Keratinocyte (primary cell): ENCODE results near the gene COL6A2. TPM values are rescaled to one million over a fixed set of nuclear protein-coding genes. Genes with fewer than 3 reads are reported as not detected.

Experiments used
- DNase-seq: peaks from one replicate; pipeline ENCODE4 v3.0.0-alpha.2; 2011; ENCODE audit warnings: low read depth, missing footprints, low spot score
- FAIRE-seq: peaks from 2 replicates; lab custom pipeline; 2011; peaks lifted over from hg19 to GRCh38; lab: Jason Lieb, UNC
- H2AFZ ChIP-seq: 2 replicates; pipeline ENCODE4 v1.6.0; 2012; ENCODE audit warnings: low read length, control low read depth, inconsistent platforms; ENCODE audit not compliant: control insufficient read depth
- H3K27ac ChIP-seq: 2 replicates; pipeline ENCODE4 v1.5.1; 2011; ENCODE audit warnings: low read length; ENCODE audit not compliant: control insufficient read depth, insufficient read depth
- H3K27me3 ChIP-seq: 3 replicates; pipeline ENCODE4 v1.6.0; 2011; ENCODE audit warnings: low read length; ENCODE audit not compliant: control insufficient read depth, insufficient read depth; ENCODE audit errors: extremely low read depth
- H3K36me3 ChIP-seq, 2 experiments: 2 replicates in 1 of 2; 3 replicates in 1 of 2; pipeline ENCODE4 v1.5.1; 2011; ENCODE audit warnings: low read length in 2 of 2, mild to moderate bottlenecking in 1 of 2; ENCODE audit not compliant: control insufficient read depth in 2 of 2, insufficient read depth in 2 of 2; ENCODE audit errors: extremely low read depth in 1 of 2
- H3K4me1 ChIP-seq: 3 replicates; pipeline ENCODE4 v1.5.1; 2011; ENCODE audit warnings: low read length; ENCODE audit not compliant: control insufficient read depth, insufficient read depth; ENCODE audit errors: extremely low read depth
- H3K4me2 ChIP-seq: 3 replicates; pipeline ENCODE4 v1.6.0; 2011; ENCODE audit warnings: low read depth, low read length; ENCODE audit not compliant: control insufficient read depth, insufficient read depth; ENCODE audit errors: extremely low read depth
- H3K4me3 ChIP-seq, 3 experiments: fragments of 200-600 bp in 1 of 3; sonication (generic) in 1 of 3; 2 replicates in 2 of 3; 3 replicates in 1 of 3; pipeline ENCODE4 v1.5.1; 2011 to 2016; ENCODE audit warnings: low read length in 3 of 3, mild to moderate bottlenecking in 3 of 3, control low read depth in 2 of 3, inconsistent platforms in 1 of 3, low read depth in 1 of 3, mixed read lengths in 1 of 3, mixed run types in 1 of 3, moderate library complexity in 1 of 3; ENCODE audit not compliant: control insufficient read depth in 2 of 3, insufficient read depth in 2 of 3; ENCODE audit errors: extremely low read depth in 1 of 3
- H3K79me2 ChIP-seq: 2 replicates; pipeline ENCODE4 v1.6.0; 2012; ENCODE audit warnings: low read length; ENCODE audit not compliant: control insufficient read depth, insufficient read depth
- H3K9ac ChIP-seq: 3 replicates; pipeline ENCODE4 v1.6.0; 2011; ENCODE audit warnings: low read length; ENCODE audit not compliant: control insufficient read depth, insufficient read depth; ENCODE audit errors: extremely low read depth
- H3K9me1 ChIP-seq: 3 replicates; pipeline ENCODE4 v1.6.0; 2011; ENCODE audit warnings: low read length; ENCODE audit not compliant: control insufficient read depth, insufficient read depth; ENCODE audit errors: extremely low read depth
- H3K9me3 ChIP-seq: 2 replicates; pipeline ENCODE4 v1.5.1; 2012; ENCODE audit warnings: low read depth, low read length; ENCODE audit not compliant: control insufficient read depth
- H4K20me1 ChIP-seq: 3 replicates; pipeline ENCODE4 v1.6.0; 2011; ENCODE audit warnings: low read length; ENCODE audit not compliant: control insufficient read depth, insufficient read depth; ENCODE audit errors: extremely low read depth
- EZH2 ChIP-seq: IDR thresholded peaks from one replicate; pipeline ENCODE4 v1.6.1; 2012; ENCODE audit warnings: inconsistent platforms, mild to moderate bottlenecking, low read length, moderate library complexity
- dilution Hi-C: fragments of 300-500 bp; cut with MboI; formaldehyde crosslinking; loops from one replicate; pipeline ENCODE4 v1.7.0; 2020; ENCODE audit warnings: low sequenced_read_pairs; ENCODE audit not compliant: extremely low pct_ligation_motif_present
- polyA plus RNA-seq, 5 experiments: library from polyadenylated mRNA; depleted of rRNA in 3 of 5; stranded (reverse) in 3 of 5; stranded (forward) in 1 of 5; unstranded in 1 of 5; fragments of >200 nt; gene quantifications; 1 replicate in 1 of 5; 2 replicates in 3 of 5; 3 replicates in 1 of 5; pipeline versions ENCODE4 v1.2.1 to v1.2.3, GENCODE V29; 2011 to 2012; ENCODE audit warnings: missing spikeins in 2 of 5, low read depth in 1 of 5, low replicate concordance in 1 of 5
- TF ChIP-seq, protein P1 (sequence below), 3 experiments: IDR thresholded peaks in 1 of 3; conservative IDR thresholded peaks in 1 of 3; optimal IDR thresholded peaks in 1 of 3; 2 replicates in 2 of 3; 3 replicates in 1 of 3; pipeline versions ENCODE3 to v1.5.1; 2011; ENCODE audit warnings: low read length in 3 of 3, mild to moderate bottlenecking in 3 of 3, moderate library complexity in 2 of 3, control low read depth in 1 of 3, inconsistent platforms in 1 of 3; ENCODE audit not compliant: insufficient read depth in 2 of 3; ENCODE audit errors: extremely low read depth in 1 of 3

Gene COL6A2
- polyA plus RNA-seq, 1 donor (not counting 4 experiments of a cell fraction or from before 2014, with no cell fraction given): 0.03 TPM

GRCh38 chr21:46116189-46116775 lies 18.4 kb downstream of the COL6A2 start:
- Histone ChIP-seq H3K79me2 (no peaks in the 10 kb centered on the region), H3K27me3 (no peaks in the 10 kb centered on the region), H3K36me3 (no peaks in the 10 kb centered on the region), H3K4me2 (no peak overlapping the region), H3K27ac (no peak overlapping the region), H4K20me1 (no peaks in the 10 kb centered on the region), H3K9ac (no peak overlapping the region), H3K4me3 (no peak overlapping the region), H3K9me3 (peaks cover 5% of the 10 kb centered on the region), H2AFZ (no peak overlapping the region), H3K4me1 (no peaks in the 10 kb centered on the region), H3K9me1 (no peaks in the 10 kb centered on the region)
- FAIRE-seq (no peak), DNase-seq (no peak)
- no peak for TF ChIP-seq EZH2
- TF ChIP-seq, protein P1, sequence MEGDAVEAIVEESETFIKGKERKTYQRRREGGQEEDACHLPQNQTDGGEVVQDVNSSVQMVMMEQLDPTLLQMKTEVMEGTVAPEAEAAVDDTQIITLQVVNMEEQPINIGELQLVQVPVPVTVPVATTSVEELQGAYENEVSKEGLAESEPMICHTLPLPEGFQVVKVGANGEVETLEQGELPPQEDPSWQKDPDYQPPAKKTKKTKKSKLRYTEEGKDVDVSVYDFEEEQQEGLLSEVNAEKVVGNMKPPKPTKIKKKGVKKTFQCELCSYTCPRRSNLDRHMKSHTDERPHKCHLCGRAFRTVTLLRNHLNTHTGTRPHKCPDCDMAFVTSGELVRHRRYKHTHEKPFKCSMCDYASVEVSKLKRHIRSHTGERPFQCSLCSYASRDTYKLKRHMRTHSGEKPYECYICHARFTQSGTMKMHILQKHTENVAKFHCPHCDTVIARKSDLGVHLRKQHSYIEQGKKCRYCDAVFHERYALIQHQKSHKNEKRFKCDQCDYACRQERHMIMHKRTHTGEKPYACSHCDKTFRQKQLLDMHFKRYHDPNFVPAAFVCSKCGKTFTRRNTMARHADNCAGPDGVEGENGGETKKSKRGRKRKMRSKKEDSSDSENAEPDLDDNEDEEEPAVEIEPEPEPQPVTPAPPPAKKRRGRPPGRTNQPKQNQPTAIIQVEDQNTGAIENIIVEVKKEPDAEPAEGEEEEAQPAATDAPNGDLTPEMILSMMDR (optimal IDR thresholded peaks at IDR 0.05 in 1 of 3, IDR thresholded peaks at IDR 0.05 in 1 of 3, conservative IDR thresholded peaks at IDR 0.05 in 1 of 3; ENCODE audit: extremely low read depth in 1 of 3, insufficient read depth in 2 of 3, low read length in 3 of 3): no peak
- dilution Hi-C loops: no loop called here

DNA sequence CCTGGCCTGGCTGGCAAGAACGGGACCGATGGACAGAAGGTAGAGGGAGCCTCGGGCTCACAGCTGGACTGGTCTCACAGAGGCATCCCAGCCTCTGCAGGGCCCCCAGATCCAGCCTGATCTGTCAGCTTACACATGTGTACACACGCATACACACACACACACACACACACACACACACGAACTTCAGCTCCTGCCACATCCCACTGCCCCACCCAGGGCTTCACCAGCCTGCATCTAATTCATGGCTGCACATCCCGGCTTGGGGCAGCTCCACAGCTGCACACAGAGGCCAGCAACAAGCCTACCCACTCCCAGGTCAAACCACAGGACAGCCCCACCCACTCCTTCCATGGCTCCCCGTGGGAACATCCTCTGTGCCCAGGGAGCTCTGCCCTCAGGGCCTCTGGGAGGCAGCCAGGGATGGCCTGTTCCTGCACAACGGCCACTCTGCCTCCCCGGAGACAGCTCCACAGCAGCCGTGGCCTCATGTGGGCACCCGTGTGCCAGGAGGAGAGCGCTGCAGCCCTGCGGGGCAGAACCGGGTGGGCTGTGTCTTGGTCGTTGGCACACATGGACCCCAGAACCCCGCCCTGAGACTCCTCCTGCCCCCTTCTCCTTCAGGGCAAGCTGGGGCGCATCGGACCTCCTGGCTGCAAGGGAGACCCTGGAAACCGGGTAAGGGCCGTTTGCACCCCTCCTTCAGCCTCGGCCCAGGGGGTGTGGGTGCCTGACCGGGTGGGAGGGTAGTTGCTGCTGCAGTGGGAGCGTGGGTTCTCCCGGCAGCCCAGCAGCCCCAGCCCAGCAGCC lies 19.1 kb downstream of the COL6A2 start:
- Histone ChIP-seq H3K36me3 (no peaks in the 10 kb centered on the region), H3K27me3 (no peaks in the 10 kb centered on the region), H3K79me2 (no peaks in the 10 kb centered on the region), H4K20me1 (no peaks in the 10 kb centered on the region), H2AFZ (no peak overlapping the region), H3K9me1 (no peaks in the 10 kb centered on the region), H3K9ac (no peak overlapping the region), H3K4me3 (no peak overlapping the region), H3K4me1 (no peaks in the 10 kb centered on the region), H3K4me2 (no peak overlapping the region), H3K9me3 (peaks cover 3% of the 10 kb centered on the region), H3K27ac (no peak overlapping the region)
- dilution Hi-C loops: no loop called here
- DNase-seq (no peak), FAIRE-seq (no peak)
- TF ChIP-seq, protein P1 (optimal IDR thresholded peaks at IDR 0.05 in 1 of 3, IDR thresholded peaks at IDR 0.05 in 1 of 3, conservative IDR thresholded peaks at IDR 0.05 in 1 of 3; ENCODE audit: extremely low read depth in 1 of 3, insufficient read depth in 2 of 3, low read length in 3 of 3): no peak
- no peak for TF ChIP-seq EZH2
